Mesenchymal stem cell (in vitro differentiated cells and primary cell): ENCODE results near the gene TRIM39.

Experiments
- DNase-seq: peaks from one replicate; pipeline ENCODE4 v3.0.0-alpha.2; 2013
- H2AFZ ChIP-seq: one replicate; pipeline ENCODE4 v1.6.1; 2013; ENCODE audit warnings: low read depth, mild to moderate bottlenecking, control low read depth, inconsistent platforms, low read length, moderate library complexity
- H2AK5ac ChIP-seq: 2 replicates; pipeline ENCODE4 v1.6.1; 2013; ENCODE audit warnings: low read length, moderate library complexity, mild to moderate bottlenecking, inconsistent platforms; ENCODE audit not compliant: severe bottlenecking
- H2BK120ac ChIP-seq: one replicate; pipeline ENCODE4 v1.6.1; 2013; ENCODE audit warnings: low read depth, mild to moderate bottlenecking, inconsistent platforms, low read length, moderate library complexity
- H2BK12ac ChIP-seq, 2 experiments: one replicate each; pipeline ENCODE4 v1.6.1; 2013; ENCODE audit warnings: inconsistent platforms in 2 of 2, low read length in 2 of 2, mild to moderate bottlenecking in 2 of 2, moderate library complexity in 2 of 2, control low read depth in 1 of 2
- H2BK15ac ChIP-seq: one replicate; pipeline ENCODE4 v1.6.1; 2013; ENCODE audit warnings: mild to moderate bottlenecking, low read depth, inconsistent platforms; ENCODE audit not compliant: poor library complexity, severe bottlenecking
- H2BK5ac ChIP-seq: 2 replicates; pipeline ENCODE4 v1.6.1; 2013; ENCODE audit warnings: low read depth, mild to moderate bottlenecking, low read length, control low read depth, inconsistent platforms; ENCODE audit not compliant: poor library complexity, severe bottlenecking
- H3K14ac ChIP-seq, 2 experiments: one replicate each; pipeline ENCODE4 v1.6.1; 2013; ENCODE audit warnings: inconsistent platforms in 2 of 2, low read length in 2 of 2, control low read depth in 1 of 2, mild to moderate bottlenecking in 1 of 2, moderate library complexity in 1 of 2
- H3K18ac ChIP-seq, 2 experiments: one replicate each; pipeline ENCODE4 v1.6.1; 2013; ENCODE audit warnings: inconsistent platforms in 2 of 2, low read length in 2 of 2, control low read depth in 1 of 2, low read depth in 1 of 2, mild to moderate bottlenecking in 1 of 2
- H3K23ac ChIP-seq, 2 experiments: one replicate each; pipeline ENCODE4 v1.6.1; 2013; ENCODE audit warnings: inconsistent platforms in 2 of 2, low read length in 2 of 2, mild to moderate bottlenecking in 2 of 2, moderate library complexity in 2 of 2, control low read depth in 1 of 2
- H3K27ac ChIP-seq: 2 replicates; pipeline ENCODE4 v1.5.1; 2013; ENCODE audit warnings: mild to moderate bottlenecking, moderate library complexity, low read length, control low read depth, inconsistent platforms; ENCODE audit not compliant: poor library complexity, severe bottlenecking
- H3K27me3 ChIP-seq, 2 experiments: 2 replicates each; pipeline versions ENCODE4 v1.6.1 to v1.7.0; 2013; ENCODE audit warnings: low read length in 2 of 2, mild to moderate bottlenecking in 2 of 2, moderate library complexity in 2 of 2, control low read depth in 1 of 2, inconsistent platforms in 1 of 2; ENCODE audit not compliant: control insufficient read depth in 1 of 2, insufficient read depth in 1 of 2
- H3K36me3 ChIP-seq, 2 experiments: 2 replicates each; pipeline versions ENCODE4 v1.6.1 to v1.7.0; 2013; ENCODE audit warnings: low read length in 2 of 2, control low read depth in 1 of 2, inconsistent platforms in 1 of 2, low read depth in 1 of 2, mild to moderate bottlenecking in 1 of 2; ENCODE audit not compliant: insufficient read depth in 2 of 2, control insufficient read depth in 1 of 2
- H3K4ac ChIP-seq, 2 experiments: one replicate each; pipeline ENCODE4 v1.6.1; 2013; ENCODE audit warnings: inconsistent platforms in 2 of 2, low read length in 2 of 2, mild to moderate bottlenecking in 2 of 2, moderate library complexity in 2 of 2, control low read depth in 1 of 2, low read depth in 1 of 2
- H3K4me1 ChIP-seq: 2 replicates; pipeline ENCODE4 v1.6.1; 2013; ENCODE audit warnings: low read depth, low read length, control low read depth; ENCODE audit not compliant: control insufficient read depth, insufficient read depth
- H3K4me2 ChIP-seq: 2 replicates; pipeline ENCODE4 v1.6.1; 2013; ENCODE audit warnings: low read length, mild to moderate bottlenecking, inconsistent platforms; ENCODE audit not compliant: poor library complexity, severe bottlenecking
- H3K4me3 ChIP-seq, 2 experiments: 2 replicates each; pipeline versions ENCODE4 v1.5.1 to v1.7.0; 2013; ENCODE audit warnings: low read length in 2 of 2, mild to moderate bottlenecking in 2 of 2, control low read depth in 1 of 2, low read depth in 1 of 2; ENCODE audit not compliant: insufficient read depth in 1 of 2
- H3K79me1 ChIP-seq: replicated peaks from 2 replicates; pipeline ENCODE4 v1.6.1; 2013; ENCODE audit warnings: mild to moderate bottlenecking, control low read depth, low read length, inconsistent platforms; ENCODE audit not compliant: poor library complexity, severe bottlenecking
- H3K9ac ChIP-seq: 2 replicates; pipeline ENCODE4 v1.7.0; 2013; ENCODE audit warnings: mild to moderate bottlenecking, low read length, moderate library complexity
- H3K9me3 ChIP-seq: 2 replicates; pipeline ENCODE4 v1.7.0; 2013; ENCODE audit warnings: mild to moderate bottlenecking, low read length; ENCODE audit not compliant: control insufficient read depth
- H4K8ac ChIP-seq: one replicate; pipeline ENCODE4 v1.6.1; 2013; ENCODE audit warnings: inconsistent platforms, mild to moderate bottlenecking, low read length, moderate library complexity
- H4K91ac ChIP-seq: one replicate; pipeline ENCODE4 v1.6.1; 2013; ENCODE audit warnings: mild to moderate bottlenecking, low read length, inconsistent platforms
- WGBS: methylation state at CpG from one replicate; pipeline ENCODE4 v1.1.7; 2013; ENCODE audit warnings: mixed read lengths; 5-methylcytosine and 5-hydroxymethylcytosine counted together

Gene TRIM39

GRCh38 chr6:30287139-30287538 lies 39.6 kb upstream of the TRIM39 start:
- 40% methylated on average over 1 of the region's 1 CpG for WGBS
- H3K36me3 ChIP-seq = peaks cover 27 to 42% of the 10 kb centered on the region in 2 experiments
- H3K23ac ChIP-seq = no peak overlapping the region
- no peak overlapping the region for H4K91ac ChIP-seq
- no peak overlapping the region for H3K4ac ChIP-seq
- H3K27ac ChIP-seq = no peak overlapping the region
- H3K79me1 ChIP-seq = peaks cover 17% of the 10 kb centered on the region
- H2BK120ac ChIP-seq = no peak overlapping the region
- no peak overlapping the region for H3K14ac ChIP-seq
- H3K9me3 ChIP-seq = peaks cover 80% of the 10 kb centered on the region
- H3K27me3 ChIP-seq = no peaks in the 10 kb centered on the region
- no peak for DNase-seq
- H2BK15ac ChIP-seq = no peak overlapping the region
- no peak overlapping the region for H4K8ac ChIP-seq
- no peaks in the 10 kb centered on the region for H3K4me1 ChIP-seq
- H2AFZ ChIP-seq = no peak overlapping the region
- no peak overlapping the region for H3K9ac ChIP-seq
- H3K4me2 ChIP-seq = no peak overlapping the region
- H2BK12ac ChIP-seq = no peak overlapping the region
- H2BK5ac ChIP-seq = no peak overlapping the region
- H3K4me3 ChIP-seq = peak overlapping the region in 1 of 2 experiments; percentile 10
- H3K18ac ChIP-seq = no peak overlapping the region
- no peak overlapping the region for H2AK5ac ChIP-seq

GRCh38 chr6:30295837-30296236 lies 30.9 kb upstream of the TRIM39 start:
- Histone ChIP-seq H3K36me3 (peaks cover 22 to 54% of the 10 kb centered on the region in 2 experiments), H3K9ac (no peak overlapping the region), H3K4me2 (no peak overlapping the region), H3K27me3 (no peaks in the 10 kb centered on the region), H2BK12ac (no peak overlapping the region), H3K4me1 (no peaks in the 10 kb centered on the region), H2BK120ac (no peak overlapping the region), H4K91ac (no peak overlapping the region), H3K9me3 (no peaks in the 10 kb centered on the region), H3K18ac (no peak overlapping the region), H3K23ac (no peak overlapping the region), H3K14ac (no peak overlapping the region), H2BK5ac (no peak overlapping the region), H3K4me3 (no peak overlapping the region), H2BK15ac (no peak overlapping the region), H3K27ac (no peak overlapping the region), H3K79me1 (peaks cover 24% of the 10 kb centered on the region), H3K4ac (no peak overlapping the region), H4K8ac (no peak overlapping the region), H2AFZ (no peak overlapping the region), H2AK5ac (no peak overlapping the region)
- no peak for DNase-seq
- WGBS = 97% methylated on average over 2 of the region's 2 CpGs

DNA sequence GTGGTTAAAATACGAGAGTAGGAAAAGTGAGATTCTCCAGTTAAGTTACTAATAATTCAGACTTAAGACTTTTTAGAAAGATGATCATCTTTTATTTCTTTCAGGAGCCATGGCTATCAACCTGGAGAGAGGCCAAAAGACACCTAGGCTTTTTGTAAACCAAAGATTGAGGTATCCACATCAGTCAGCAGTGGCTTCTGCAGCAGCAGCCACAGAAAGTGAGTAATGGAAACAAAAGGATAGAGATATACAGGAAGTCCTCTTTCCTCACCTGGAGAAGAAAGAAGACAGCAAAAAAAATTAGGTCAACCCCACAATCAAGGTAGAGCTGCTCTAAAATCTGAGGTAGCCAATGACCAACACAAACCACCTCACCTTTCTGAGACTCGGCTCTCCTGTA lies 22.7 kb upstream of the TRIM39 start:
- H3K4ac ChIP-seq = no peak overlapping the region
- H3K18ac ChIP-seq = no peak overlapping the region
- H2BK12ac ChIP-seq = no peak overlapping the region
- no peak overlapping the region for H3K23ac ChIP-seq
- no peak overlapping the region for H2BK120ac ChIP-seq
- H2BK5ac ChIP-seq = no peak overlapping the region
- no peak overlapping the region for H3K4me2 ChIP-seq
- no peak for DNase-seq
- no peak overlapping the region for H4K8ac ChIP-seq
- H3K14ac ChIP-seq = no peak overlapping the region
- no peak overlapping the region for H2AFZ ChIP-seq
- no peaks in the 10 kb centered on the region for H3K27me3 ChIP-seq
- no peak overlapping the region for H3K9ac ChIP-seq
- H4K91ac ChIP-seq = no peak overlapping the region
- peaks cover 42% of the 10 kb centered on the region for H3K79me1 ChIP-seq
- no peak overlapping the region for H2AK5ac ChIP-seq
- H2BK15ac ChIP-seq = no peak overlapping the region
- no peak overlapping the region for H3K4me3 ChIP-seq
- peaks cover 18 to 46% of the 10 kb centered on the region in 2 experiments for H3K36me3 ChIP-seq
- no peaks in the 10 kb centered on the region for H3K4me1 ChIP-seq
- H3K27ac ChIP-seq = no peak overlapping the region
- WGBS = 97% methylated on average over 1 of the region's 2 CpGs
- no peaks in the 10 kb centered on the region for H3K9me3 ChIP-seq

DNA sequence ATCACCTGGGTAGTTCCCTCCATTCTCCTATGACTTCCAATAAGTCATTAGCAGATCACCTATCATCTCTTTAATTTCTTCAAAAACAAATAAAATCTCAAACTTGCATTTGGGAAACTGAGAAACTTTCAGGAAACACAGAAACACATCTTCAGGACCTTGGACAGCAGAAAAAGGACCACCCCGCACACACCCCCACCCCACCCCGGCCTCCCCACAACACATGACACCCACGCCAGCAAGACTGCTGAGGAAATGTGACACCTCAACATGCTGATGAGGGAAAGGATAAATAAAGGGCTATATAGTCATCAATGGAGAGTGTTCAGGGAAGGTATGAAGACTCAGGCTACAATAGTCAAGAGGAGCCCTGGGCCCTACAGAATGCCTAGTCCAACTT lies 15.6 kb upstream of the TRIM39 start:
- H2BK5ac ChIP-seq = no peak overlapping the region
- H2BK15ac ChIP-seq = no peak overlapping the region
- H3K4me2 ChIP-seq = no peak overlapping the region
- no peak overlapping the region for H2AFZ ChIP-seq
- H2BK120ac ChIP-seq = no peak overlapping the region
- H3K9ac ChIP-seq = no peak overlapping the region
- H3K14ac ChIP-seq = no peak overlapping the region
- H3K4me3 ChIP-seq = no peak overlapping the region
- no peak overlapping the region for H3K27ac ChIP-seq
- no peak overlapping the region for H3K23ac ChIP-seq
- H4K91ac ChIP-seq = no peak overlapping the region
- peaks cover 34% of the 10 kb centered on the region for H3K79me1 ChIP-seq
- peaks cover 11 to 58% of the 10 kb centered on the region in 2 experiments for H3K36me3 ChIP-seq
- no peaks in the 10 kb centered on the region for H3K9me3 ChIP-seq
- no peak overlapping the region for H2BK12ac ChIP-seq
- no peak overlapping the region for H2AK5ac ChIP-seq
- no peak overlapping the region for H3K4ac ChIP-seq
- WGBS = no CpG with 5 or more reads among the region's 3 CpGs
- DNase-seq = no peak
- H3K18ac ChIP-seq = no peak overlapping the region
- H4K8ac ChIP-seq = no peak overlapping the region
- H3K4me1 ChIP-seq = no peaks in the 10 kb centered on the region
- no peaks in the 10 kb centered on the region for H3K27me3 ChIP-seq
